IMR-90 (cell line): ENCODE results near the gene KRT35. TPM values are rescaled to one million over a fixed set of nuclear protein-coding genes. Genes with fewer than 3 reads are reported as not detected.

Experiments used
- ATAC-seq: fragments of 200-7000 bp; cut with Tn5 transposase; 2 replicates; pipeline ENCODE4 v1.9.1; 2020; ENCODE audit warnings: low read depth, mild to moderate bottlenecking, moderate library complexity
- BruUV-seq: library from RNA; stranded (reverse); fragments of 400-500 nt; replicated peaks from 2 replicates; lab custom pipeline; 2021; lab: Mats Ljungman, UMichigan
- CTCF ChIA-PET: fragments of 300-600 bp; formaldehyde crosslinking; extraction: SDS; loops from one replicate; lab custom pipeline; 2021; ENCODE audit warnings: antibody characterized with exemption; lab: Yijun Ruan, JAX
- POLR2A ChIA-PET: fragments of 300-600 bp; sonication (Branson Sonifier 250); formaldehyde crosslinking; loops from one replicate; lab custom pipeline; 2022; ENCODE audit warnings: antibody characterized with exemption; ENCODE audit not compliant: unreplicated experiment; lab: Charles Lee
- DNase-seq: peaks from one replicate; pipeline ENCODE4 v3.0.0; 2013
- H2AFZ ChIP-seq: replicated peaks from 2 replicates; pipeline ENCODE3; 2013; ENCODE audit warnings: low read length, mild to moderate bottlenecking; ENCODE audit not compliant: poor library complexity
- H2AK5ac ChIP-seq: 2 replicates; pipeline ENCODE4 v1.6.1; 2013; ENCODE audit warnings: low read depth, low read length, inconsistent platforms
- H2AK9ac ChIP-seq: replicated peaks from 2 replicates; pipeline ENCODE3; 2013; ENCODE audit warnings: mild to moderate bottlenecking, low read depth, low read length, moderate library complexity; ENCODE audit not compliant: poor library complexity
- H2BK120ac ChIP-seq: 2 replicates; pipeline ENCODE4 v1.6.1; 2013; ENCODE audit warnings: low read depth, low read length, inconsistent platforms
- H2BK15ac ChIP-seq: 3 replicates; pipeline ENCODE4 v1.6.1; 2013; ENCODE audit warnings: low read depth, low read length, inconsistent platforms
- H2BK20ac ChIP-seq: 2 replicates; pipeline ENCODE4 v1.6.1; 2013; ENCODE audit warnings: low read depth, mild to moderate bottlenecking, inconsistent platforms, low read length, moderate library complexity
- H2BK5ac ChIP-seq: 2 replicates; pipeline ENCODE4 v1.6.1; 2013; ENCODE audit warnings: mild to moderate bottlenecking, low read depth, low read length, inconsistent platforms; ENCODE audit not compliant: poor library complexity, severe bottlenecking
- H3K14ac ChIP-seq: replicated peaks from 2 replicates; pipeline ENCODE4 v1.6.1; 2013; ENCODE audit warnings: low read depth, low read length, inconsistent platforms
- H3K18ac ChIP-seq: 2 replicates; pipeline ENCODE4 v1.6.1; 2013; ENCODE audit warnings: low read depth, low read length, control low read depth
- H3K23ac ChIP-seq: 2 replicates; pipeline ENCODE4 v1.6.1; 2013; ENCODE audit warnings: low read depth, low read length, inconsistent platforms
- H3K27ac ChIP-seq: 2 replicates; pipeline ENCODE4 v1.5.1; 2013; ENCODE audit warnings: mild to moderate bottlenecking, control low read depth, low read length; ENCODE audit not compliant: insufficient read depth
- H3K27me3 ChIP-seq: 2 replicates; pipeline ENCODE4 v1.6.1; 2013; ENCODE audit warnings: low read length; ENCODE audit not compliant: control insufficient read depth, insufficient read depth
- H3K36me3 ChIP-seq: 2 replicates; pipeline ENCODE4 v1.6.1; 2013; ENCODE audit warnings: low read length, mixed read lengths; ENCODE audit not compliant: control insufficient read depth, insufficient read depth
- H3K4ac ChIP-seq: 2 replicates; pipeline ENCODE4 v1.6.1; 2013; ENCODE audit warnings: low read depth, low read length, inconsistent platforms
- H3K4me1 ChIP-seq: 2 replicates; pipeline ENCODE4 v1.6.1; 2013; ENCODE audit warnings: low read length, mixed read lengths; ENCODE audit not compliant: control insufficient read depth, insufficient read depth
- H3K4me2 ChIP-seq: 2 replicates; pipeline ENCODE4 v1.6.1; 2013; ENCODE audit warnings: low read depth, mild to moderate bottlenecking, control low read depth, low read length, moderate library complexity
- H3K4me3 ChIP-seq: 2 replicates; pipeline ENCODE4 v1.5.1; 2013; ENCODE audit warnings: low read depth, mild to moderate bottlenecking, control low read depth, low read length, moderate library complexity; ENCODE audit not compliant: insufficient read depth
- H3K56ac ChIP-seq: 2 replicates; pipeline ENCODE4 v1.6.1; 2013; ENCODE audit warnings: low read length, inconsistent platforms; ENCODE audit not compliant: insufficient read depth; ENCODE audit errors: extremely low read depth
- H3K79me1 ChIP-seq, 2 experiments: 2 replicates each; pipeline ENCODE4 v1.6.1; 2013; ENCODE audit warnings: low read length in 2 of 2, inconsistent platforms in 1 of 2, low read depth in 1 of 2
- H3K9ac ChIP-seq: 2 replicates; pipeline ENCODE4 v1.6.1; 2013; ENCODE audit warnings: low read depth, low read length, control low read depth
- H3K9me1 ChIP-seq: 2 replicates; pipeline ENCODE4 v1.6.1; 2013; ENCODE audit warnings: low read length, inconsistent platforms; ENCODE audit not compliant: insufficient read depth
- H3K9me3 ChIP-seq: 2 replicates; pipeline ENCODE4 v1.6.1; 2013; ENCODE audit warnings: low read length; ENCODE audit not compliant: control insufficient read depth, insufficient read depth
- H4K20me1 ChIP-seq: 2 replicates; pipeline ENCODE4 v1.6.1; 2013; ENCODE audit warnings: low read length, inconsistent platforms; ENCODE audit not compliant: insufficient read depth
- H4K5ac ChIP-seq: 2 replicates; pipeline ENCODE4 v1.6.1; 2013; ENCODE audit warnings: mild to moderate bottlenecking, low read depth, low read length, control low read depth
- H4K8ac ChIP-seq, 2 experiments: 2 replicates each; pipeline ENCODE4 v1.6.1; 2013; ENCODE audit warnings: low read depth in 2 of 2, low read length in 2 of 2, control low read depth in 1 of 2, inconsistent platforms in 1 of 2
- H4K91ac ChIP-seq: 2 replicates; pipeline ENCODE4 v1.6.1; 2013; ENCODE audit warnings: low read depth, low read length, inconsistent platforms; ENCODE audit not compliant: insufficient read depth
- ELK1 ChIP-seq: fragments of 150-350 bp; IDR thresholded peaks from 2 replicates; pipeline ENCODE4 v1.6.1; 2016; ENCODE audit warnings: low read depth, mild to moderate bottlenecking, low read length, moderate library complexity, borderline replicate concordance
- MXI1 ChIP-seq: IDR thresholded peaks from 2 replicates; pipeline ENCODE4 v1.6.1; 2012; ENCODE audit warnings: low read depth, mild to moderate bottlenecking, low read length, moderate library complexity, borderline replicate concordance
- WGBS, 2 experiments: methylation state at CpG; one replicate each; pipeline versions ENCODE4 v1.1.5 to v1.1.7; 2013; ENCODE audit warnings: missing lambda C conversion rate in 2 of 2; ENCODE audit not compliant: insufficient read length in 1 of 2; ENCODE audit errors: extremely low coverage in 2 of 2; 5-methylcytosine and 5-hydroxymethylcytosine counted together
- dilution Hi-C: fragments of 300-500 bp; cut with HindIII; formaldehyde crosslinking; loops from one replicate; pipeline ENCODE4 v1.14.3; 2018; ENCODE audit warnings: low sequenced_read_pairs; ENCODE audit not compliant: unreplicated experiment
- in situ Hi-C: fragments of 300-500 bp; cut with MboI; formaldehyde crosslinking; loops from 3 replicates; pipeline ENCODE4 v1.14.3; 2019; ENCODE audit warnings: low sequenced_read_pairs, inconsistent platforms, mixed read lengths
- intact Hi-C: fragments of 100-400 bp; cut with micrococcal nuclease; formaldehyde crosslinking; loops from 2 replicates; pipeline ENCODE4 v1.10.0; 2022
- polyA plus RNA-seq, 3 experiments: library from polyadenylated mRNA; depleted of rRNA; stranded (reverse); fragments of >200 nt; gene quantifications; 2 replicates each; pipeline ENCODE4 v1.2.3, GENCODE V29; 2012; ENCODE audit warnings: low replicate concordance in 1 of 3
- total RNA-seq: library from RNA; depleted of rRNA; stranded (reverse); fragments of >200 nt; gene quantifications from 2 replicates; pipeline ENCODE4 v1.2.3, GENCODE V29; 2012

Gene KRT35
- total and polyA plus RNA-seq, 2 of the 4 experiments (the other 2 are of a cell fraction) = not detected

GRCh38 chr17:41490000-41490990 lies 9.3 kb upstream of the KRT35 start:
- no CpG with 5 or more reads among the region's 10 CpGs for WGBS, 2 experiments
- Histone ChIP-seq H2BK5ac (no peak overlapping the region), H3K9me3 (no peaks in the 10 kb centered on the region), H4K8ac (no peak overlapping the region), H3K18ac (no peak overlapping the region), H2BK20ac (no peak overlapping the region), H3K14ac (no peak overlapping the region), H4K91ac (peak overlapping the region; percentile 18; the same call in 1 of the 2 replicates), H2AK5ac (0 out of 2 replicates have a peak overlapping the region, but pooled peaks have one; percentile 7), H2BK120ac (no peak overlapping the region), H3K9me1 (peaks cover 12% of the 10 kb centered on the region), H3K23ac (no peak overlapping the region), H3K4me3 (no peak overlapping the region), H3K56ac (no peak overlapping the region), H2AK9ac (no peak overlapping the region), H3K79me1 (no peaks in the 10 kb centered on the region), H3K9ac (no peak overlapping the region), H3K27me3 (no peaks in the 10 kb centered on the region), H2AFZ (no peak overlapping the region), H4K20me1 (no peaks in the 10 kb centered on the region), H3K36me3 (no peaks in the 10 kb centered on the region), H2BK15ac (no peak overlapping the region), H4K5ac (no peak overlapping the region), H3K27ac (no peak overlapping the region), H3K4me2 (no peak overlapping the region), H3K4ac (no peak overlapping the region), H3K4me1 (peaks cover 15% of the 10 kb centered on the region)
- ChIA-PET CTCF (no interaction called here), POLR2A (no interaction called here)
- in situ Hi-C loops = no loop called here
- ATAC-seq (no peak), DNase-seq (no peak)
- intact Hi-C loops = no loop called here
- TF ChIP-seq ELK1 (no peak), MXI1 (no peak)
- BruUV-seq = no TSS peak
- dilution Hi-C loops = no loop called here
